Mesothelial cell of epicardium (in vitro differentiated cells): ENCODE data around the gene NFATC1. TPM values are rescaled to one million over a fixed set of nuclear protein-coding genes. Genes with fewer than 3 reads are reported as not detected.

Source experiments
- DNase-seq, 2 experiments: peaks; one replicate each; pipeline ENCODE4 v3.0.0; 2021; ENCODE audit warnings: low spot score in 2 of 2; ENCODE audit not compliant: unreplicated experiment in 2 of 2
- H3K27ac Mint-ChIP-seq: 2 replicates; pipeline ENCODE4 v1.8.0; 2021; ENCODE audit warnings: mixed read lengths
- H3K27me3 Mint-ChIP-seq: 2 replicates; pipeline ENCODE4 v1.8.0; 2021; ENCODE audit warnings: low read depth, mixed read lengths
- H3K36me3 Mint-ChIP-seq: 2 replicates; pipeline ENCODE4 v1.8.0; 2021; ENCODE audit warnings: mixed read lengths
- H3K4me1 Mint-ChIP-seq: 2 replicates; pipeline ENCODE4 v1.8.0; 2021; ENCODE audit warnings: mixed read lengths
- H3K4me3 Mint-ChIP-seq: 2 replicates; pipeline ENCODE4 v1.8.0; 2021; ENCODE audit warnings: mild to moderate bottlenecking, moderate library complexity, mixed read lengths
- H3K9me3 Mint-ChIP-seq: 2 replicates; pipeline ENCODE4 v1.8.0; 2021; ENCODE audit warnings: mixed read lengths
- total RNA-seq: library from RNA; stranded (reverse); gene quantifications from 3 replicates; pipeline ENCODE4 v1.2.1, GENCODE V29; 2021
- TF ChIP-seq, protein P1 (sequence below): fragments of 200-600 bp; sonication (generic); IDR thresholded peaks from one replicate; pipeline ENCODE4 v1.5.0; 2021; ENCODE audit warnings: antibody characterized with exemption; ENCODE audit not compliant: unreplicated experiment

The NFATC1 gene
- total RNA-seq, 1 donor from 2014 or later = 13.4 TPM

DNA sequence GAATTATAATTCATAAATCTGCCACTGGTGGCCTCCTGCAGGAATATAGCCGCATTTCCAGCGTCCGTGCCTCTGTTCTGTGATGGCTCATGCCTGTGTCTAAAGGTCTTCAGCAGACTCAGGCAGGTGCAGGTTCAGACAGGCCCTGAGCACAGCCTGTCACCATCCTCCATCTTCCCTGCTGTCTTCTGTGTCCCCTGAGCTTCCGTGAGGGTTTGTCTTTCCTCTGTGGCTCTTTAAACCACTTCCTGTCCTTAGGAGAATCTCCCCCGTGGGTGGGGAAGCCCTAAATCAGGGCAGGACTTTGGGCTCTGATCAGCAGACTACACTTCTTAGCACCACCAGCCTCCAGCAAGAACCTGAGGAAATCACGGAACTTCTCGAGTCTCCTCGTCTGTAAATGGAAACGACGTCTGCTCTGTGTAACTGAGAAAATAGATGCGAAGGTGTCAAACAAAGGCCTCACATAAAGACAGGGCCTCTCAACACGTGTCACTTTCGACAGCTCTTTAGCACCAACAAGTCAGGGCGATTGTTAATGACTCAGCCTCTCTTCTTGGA lies 24.1 kb upstream of the NFATC1 start:
- Mint-ChIP-seq H3K27ac (peak overlapping the region; percentile 53), H3K4me1 (peaks cover 6% of the 10 kb centered on the region)
- TF ChIP-seq, protein P1, sequence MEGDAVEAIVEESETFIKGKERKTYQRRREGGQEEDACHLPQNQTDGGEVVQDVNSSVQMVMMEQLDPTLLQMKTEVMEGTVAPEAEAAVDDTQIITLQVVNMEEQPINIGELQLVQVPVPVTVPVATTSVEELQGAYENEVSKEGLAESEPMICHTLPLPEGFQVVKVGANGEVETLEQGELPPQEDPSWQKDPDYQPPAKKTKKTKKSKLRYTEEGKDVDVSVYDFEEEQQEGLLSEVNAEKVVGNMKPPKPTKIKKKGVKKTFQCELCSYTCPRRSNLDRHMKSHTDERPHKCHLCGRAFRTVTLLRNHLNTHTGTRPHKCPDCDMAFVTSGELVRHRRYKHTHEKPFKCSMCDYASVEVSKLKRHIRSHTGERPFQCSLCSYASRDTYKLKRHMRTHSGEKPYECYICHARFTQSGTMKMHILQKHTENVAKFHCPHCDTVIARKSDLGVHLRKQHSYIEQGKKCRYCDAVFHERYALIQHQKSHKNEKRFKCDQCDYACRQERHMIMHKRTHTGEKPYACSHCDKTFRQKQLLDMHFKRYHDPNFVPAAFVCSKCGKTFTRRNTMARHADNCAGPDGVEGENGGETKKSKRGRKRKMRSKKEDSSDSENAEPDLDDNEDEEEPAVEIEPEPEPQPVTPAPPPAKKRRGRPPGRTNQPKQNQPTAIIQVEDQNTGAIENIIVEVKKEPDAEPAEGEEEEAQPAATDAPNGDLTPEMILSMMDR = no peak

DNA sequence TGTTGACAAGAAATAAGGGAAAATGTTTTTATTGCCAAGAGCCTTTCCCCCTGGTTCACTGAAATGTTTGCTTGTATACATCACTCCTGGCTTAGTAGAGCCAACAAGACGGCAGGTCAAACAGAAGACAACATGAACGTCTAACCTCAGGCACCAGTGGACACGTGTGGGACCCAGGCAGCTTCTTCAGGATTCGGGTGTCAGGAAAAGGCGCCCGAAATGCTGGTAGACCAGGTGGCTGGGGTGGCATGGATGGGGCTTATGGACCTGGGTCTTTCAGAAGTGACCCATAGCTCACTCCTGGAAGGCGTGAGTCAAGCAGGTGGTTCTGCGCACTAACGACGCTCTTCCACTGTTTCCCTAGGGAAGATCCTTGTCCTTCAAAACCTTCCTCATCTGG lies 23.3 kb upstream of the NFATC1 start:
- DNase-seq = no peak
- no peak overlapping the region for H3K4me3 Mint-ChIP-seq
- no peaks in the 10 kb centered on the region for H3K9me3 Mint-ChIP-seq

More for the DNA sequence above, 24.1 kb upstream of the NFATC1 start:
- Mint-ChIP-seq H3K27me3 (no peaks in the 10 kb centered on the region), H3K9me3 (no peaks in the 10 kb centered on the region), H3K4me3 (no peak overlapping the region), H3K36me3 (peaks cover 19% of the 10 kb centered on the region)
- DNase-seq = no peak

DNA sequence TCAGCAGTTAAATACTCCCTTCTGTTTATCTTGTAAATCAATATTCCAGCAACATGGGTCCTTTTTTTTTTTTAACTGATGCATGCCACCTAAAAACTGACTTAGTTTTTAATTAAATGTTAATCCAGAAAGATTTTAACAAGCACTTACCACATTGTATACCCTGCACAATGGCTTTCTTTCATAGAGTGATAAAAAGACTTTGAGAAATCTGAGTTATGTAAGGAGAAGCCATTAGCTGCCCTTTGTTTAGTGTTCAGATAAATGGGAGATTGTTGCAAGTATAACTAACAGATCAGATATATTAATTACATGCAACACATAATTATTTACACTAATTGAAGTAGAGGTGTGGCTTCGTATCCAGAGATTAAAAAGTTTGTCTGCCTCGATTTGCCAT lies 22.7 kb upstream of the NFATC1 start:
- H3K9me3 Mint-ChIP-seq = no peaks in the 10 kb centered on the region
- TF ChIP-seq, protein P1 = no peak
- no peak overlapping the region for H3K4me3 Mint-ChIP-seq
- H3K27me3 Mint-ChIP-seq = no peaks in the 10 kb centered on the region
- H3K4me1 Mint-ChIP-seq = peaks cover 5% of the 10 kb centered on the region
- no peak overlapping the region for H3K27ac Mint-ChIP-seq
- peaks cover 20% of the 10 kb centered on the region for H3K36me3 Mint-ChIP-seq
- DNase-seq = no peak

More for the DNA sequence above, 23.3 kb upstream of the NFATC1 start:
- TF ChIP-seq, protein P1 = no peak
- peaks cover 6% of the 10 kb centered on the region for H3K4me1 Mint-ChIP-seq
- no peaks in the 10 kb centered on the region for H3K27me3 Mint-ChIP-seq
- H3K27ac Mint-ChIP-seq = no peak overlapping the region
- peaks cover 19% of the 10 kb centered on the region for H3K36me3 Mint-ChIP-seq

DNA sequence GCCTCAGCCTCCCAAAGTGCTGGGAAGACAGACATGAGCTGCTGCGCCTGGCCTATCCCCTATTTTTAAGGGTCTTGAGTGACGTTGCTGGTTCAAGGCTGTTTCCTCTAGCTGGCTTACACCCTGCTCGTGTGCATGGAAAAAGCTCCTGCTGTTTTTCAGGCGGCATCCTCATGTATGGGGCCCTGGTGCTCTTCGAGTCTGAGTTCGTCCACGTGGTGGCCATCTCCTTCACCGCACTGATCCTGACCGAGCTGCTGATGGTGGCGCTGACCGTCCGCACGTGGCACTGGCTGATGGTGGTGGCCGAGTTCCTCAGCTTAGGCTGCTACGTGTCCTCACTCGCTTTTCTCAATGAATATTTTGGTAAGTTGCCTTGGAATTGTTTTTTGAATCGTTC lies 22.0 kb upstream of the NFATC1 start:
- Mint-ChIP-seq H3K27ac (no peak overlapping the region), H3K9me3 (no peaks in the 10 kb centered on the region), H3K4me3 (no peak overlapping the region), H3K4me1 (peaks cover 5% of the 10 kb centered on the region), H3K36me3 (peaks cover 24% of the 10 kb centered on the region), H3K27me3 (no peaks in the 10 kb centered on the region)
- DNase-seq = no peak
- TF ChIP-seq, protein P1 = no peak

DNA sequence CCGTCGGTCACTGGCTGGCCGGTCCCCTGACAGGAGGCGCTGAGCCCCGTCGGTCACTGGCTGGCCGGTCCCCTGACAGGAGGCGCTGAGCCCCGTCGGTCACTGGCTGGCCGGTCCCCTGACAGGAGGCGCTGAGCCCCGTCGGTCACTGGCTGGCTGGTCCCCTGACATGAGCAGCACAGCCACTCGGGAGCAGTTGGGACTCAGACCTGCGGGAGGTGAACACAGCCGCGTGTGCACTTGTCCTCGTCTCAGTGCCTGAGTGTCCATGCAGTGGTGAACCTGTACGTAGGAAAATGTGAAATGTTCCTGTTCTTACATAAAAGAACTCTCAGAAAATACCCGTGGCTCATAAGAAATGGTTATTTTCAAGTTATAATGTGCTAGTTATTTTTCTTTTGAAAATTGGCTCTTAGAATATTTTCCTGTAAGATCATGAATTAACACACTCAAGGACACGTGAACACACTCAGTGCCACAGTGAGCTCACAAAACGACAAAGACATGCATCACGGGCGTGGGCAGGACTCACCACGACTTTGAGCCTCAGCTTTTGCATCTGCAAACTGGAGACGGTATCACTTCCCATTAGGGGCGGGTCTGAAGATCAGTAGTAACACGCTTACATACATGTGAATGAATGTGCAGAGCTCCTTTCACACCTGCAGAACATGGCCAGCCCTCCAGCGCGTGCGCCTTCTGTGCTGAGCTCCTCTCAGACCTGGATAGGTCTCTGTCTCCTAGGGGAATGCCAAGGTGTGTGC lies 21.1 kb upstream of the NFATC1 start:
- no peaks in the 10 kb centered on the region for H3K27me3 Mint-ChIP-seq
- no peaks in the 10 kb centered on the region for H3K9me3 Mint-ChIP-seq
- DNase-seq = no peak
- no peak overlapping the region for H3K27ac Mint-ChIP-seq
- peaks cover 24% of the 10 kb centered on the region for H3K36me3 Mint-ChIP-seq
- H3K4me3 Mint-ChIP-seq = no peak overlapping the region
- TF ChIP-seq, protein P1 = no peak
- H3K4me1 Mint-ChIP-seq = peaks cover 5% of the 10 kb centered on the region
